ENCODE results near the gene RUVBL1.

DNA sequence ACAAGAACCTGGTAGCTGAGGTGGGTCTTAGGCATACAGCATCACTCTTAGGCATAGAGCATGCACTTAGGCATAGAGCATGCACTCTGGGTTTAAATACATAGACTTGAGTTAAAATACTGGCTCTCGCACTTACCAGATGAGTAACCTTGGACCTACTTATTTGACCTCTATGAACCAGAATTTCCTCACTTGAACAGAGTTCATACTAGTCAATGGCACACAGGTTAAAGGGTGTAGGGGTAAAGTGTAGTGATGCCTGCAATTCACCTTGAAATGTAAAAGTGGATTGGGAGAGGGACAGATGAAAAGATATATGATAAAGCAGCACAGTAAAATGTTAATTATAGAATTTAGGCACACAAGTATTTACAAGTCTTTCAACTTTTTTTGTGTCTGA lies 1.6 kb downstream of the RUVBL1 start:
- TF ChIP-seq, protein P1, sequence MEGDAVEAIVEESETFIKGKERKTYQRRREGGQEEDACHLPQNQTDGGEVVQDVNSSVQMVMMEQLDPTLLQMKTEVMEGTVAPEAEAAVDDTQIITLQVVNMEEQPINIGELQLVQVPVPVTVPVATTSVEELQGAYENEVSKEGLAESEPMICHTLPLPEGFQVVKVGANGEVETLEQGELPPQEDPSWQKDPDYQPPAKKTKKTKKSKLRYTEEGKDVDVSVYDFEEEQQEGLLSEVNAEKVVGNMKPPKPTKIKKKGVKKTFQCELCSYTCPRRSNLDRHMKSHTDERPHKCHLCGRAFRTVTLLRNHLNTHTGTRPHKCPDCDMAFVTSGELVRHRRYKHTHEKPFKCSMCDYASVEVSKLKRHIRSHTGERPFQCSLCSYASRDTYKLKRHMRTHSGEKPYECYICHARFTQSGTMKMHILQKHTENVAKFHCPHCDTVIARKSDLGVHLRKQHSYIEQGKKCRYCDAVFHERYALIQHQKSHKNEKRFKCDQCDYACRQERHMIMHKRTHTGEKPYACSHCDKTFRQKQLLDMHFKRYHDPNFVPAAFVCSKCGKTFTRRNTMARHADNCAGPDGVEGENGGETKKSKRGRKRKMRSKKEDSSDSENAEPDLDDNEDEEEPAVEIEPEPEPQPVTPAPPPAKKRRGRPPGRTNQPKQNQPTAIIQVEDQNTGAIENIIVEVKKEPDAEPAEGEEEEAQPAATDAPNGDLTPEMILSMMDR (IDR thresholded peaks at IDR 0.05; ENCODE audit: low read depth, low read length) = no peak
- no peak for TF ChIP-seq EZH2phosphoT487 (IDR thresholded peaks at IDR 0.05; ENCODE audit: low read depth)
